Neural crest cell (in vitro differentiated cells): ENCODE data around the gene RPLP1. TPM values are rescaled to one million over a fixed set of nuclear protein-coding genes. Genes with fewer than 3 reads are reported as not detected.

Experiments used
- DNase-seq: peaks from one replicate; pipeline ENCODE4 v3.0.0; 2021; ENCODE audit warnings: low read depth, mixed read lengths, low spot score
- H3K27ac Mint-ChIP-seq: one replicate; pipeline ENCODE4 v1.8.0; 2021; ENCODE audit warnings: mild to moderate bottlenecking, mixed read lengths; ENCODE audit not compliant: unreplicated experiment
- H3K27me3 Mint-ChIP-seq: 2 replicates; pipeline ENCODE4 v1.8.0; 2021; ENCODE audit warnings: low read depth, mild to moderate bottlenecking, mixed read lengths
- H3K36me3 Mint-ChIP-seq: 2 replicates; pipeline ENCODE4 v1.8.0; 2021; ENCODE audit warnings: low read depth, mild to moderate bottlenecking, mixed read lengths
- H3K4me1 Mint-ChIP-seq: 2 replicates; pipeline ENCODE4 v1.8.0; 2021; ENCODE audit warnings: mixed read lengths
- H3K4me3 Mint-ChIP-seq: one replicate; pipeline ENCODE4 v1.8.0; 2021; ENCODE audit warnings: mild to moderate bottlenecking, mixed read lengths
- H3K9me3 Mint-ChIP-seq: 2 replicates; pipeline ENCODE4 v1.8.0; 2021; ENCODE audit warnings: mixed read lengths
- total RNA-seq: library from RNA; stranded (reverse); gene quantifications from 2 replicates; pipeline ENCODE4 v1.2.1, GENCODE V29; 2021
- TF ChIP-seq, protein P1 (sequence below): fragments of 200-600 bp; sonication (generic); conservative IDR thresholded peaks from 2 replicates; pipeline ENCODE4 v1.5.0; 2021; ENCODE audit warnings: antibody characterized with exemption, mild to moderate bottlenecking

RPLP1 gene
- total RNA-seq, 1 donor from 2014 or later = 1,595 TPM

DNA sequence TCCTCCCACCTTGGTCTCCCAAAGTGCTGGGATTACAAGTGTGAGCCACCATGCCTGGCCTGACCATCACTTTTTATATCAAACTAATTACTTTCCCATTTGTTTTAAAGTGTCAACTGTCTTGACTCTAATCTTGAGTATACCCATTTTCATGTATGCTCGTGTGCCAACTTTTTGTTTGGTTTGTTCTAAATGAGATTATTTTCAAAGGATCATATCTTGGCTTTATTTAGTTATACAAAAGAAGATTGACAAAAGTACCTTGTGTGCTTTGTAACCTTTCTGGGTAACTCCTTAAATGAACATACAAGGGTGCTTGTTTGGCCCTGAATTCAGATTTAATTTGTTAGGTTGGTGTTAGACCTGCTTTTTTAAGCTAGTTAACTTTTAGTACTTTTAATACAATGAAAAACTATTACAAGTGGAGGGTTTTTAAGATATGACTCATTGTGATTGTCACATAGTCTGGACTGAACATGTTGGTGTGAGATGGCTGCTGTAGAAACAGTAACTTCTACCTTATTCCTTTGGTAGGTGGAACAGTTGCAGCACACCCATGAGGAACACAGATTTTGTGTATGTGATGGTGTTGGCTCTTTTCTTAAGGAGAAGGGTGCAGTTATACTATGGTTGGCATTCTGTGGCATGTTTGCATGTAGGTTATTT lies 27.7 kb upstream of the RPLP1 start:
- Mint-ChIP-seq H3K4me3 (no peak overlapping the region), H3K9me3 (no peaks in the 10 kb centered on the region), H3K36me3 (peaks cover 20% of the 10 kb centered on the region), H3K4me1 (peaks cover 12% of the 10 kb centered on the region), H3K27ac (no peak overlapping the region), H3K27me3 (no peaks in the 10 kb centered on the region)
- TF ChIP-seq, protein P1, sequence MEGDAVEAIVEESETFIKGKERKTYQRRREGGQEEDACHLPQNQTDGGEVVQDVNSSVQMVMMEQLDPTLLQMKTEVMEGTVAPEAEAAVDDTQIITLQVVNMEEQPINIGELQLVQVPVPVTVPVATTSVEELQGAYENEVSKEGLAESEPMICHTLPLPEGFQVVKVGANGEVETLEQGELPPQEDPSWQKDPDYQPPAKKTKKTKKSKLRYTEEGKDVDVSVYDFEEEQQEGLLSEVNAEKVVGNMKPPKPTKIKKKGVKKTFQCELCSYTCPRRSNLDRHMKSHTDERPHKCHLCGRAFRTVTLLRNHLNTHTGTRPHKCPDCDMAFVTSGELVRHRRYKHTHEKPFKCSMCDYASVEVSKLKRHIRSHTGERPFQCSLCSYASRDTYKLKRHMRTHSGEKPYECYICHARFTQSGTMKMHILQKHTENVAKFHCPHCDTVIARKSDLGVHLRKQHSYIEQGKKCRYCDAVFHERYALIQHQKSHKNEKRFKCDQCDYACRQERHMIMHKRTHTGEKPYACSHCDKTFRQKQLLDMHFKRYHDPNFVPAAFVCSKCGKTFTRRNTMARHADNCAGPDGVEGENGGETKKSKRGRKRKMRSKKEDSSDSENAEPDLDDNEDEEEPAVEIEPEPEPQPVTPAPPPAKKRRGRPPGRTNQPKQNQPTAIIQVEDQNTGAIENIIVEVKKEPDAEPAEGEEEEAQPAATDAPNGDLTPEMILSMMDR = no peak
- DNase-seq = no peak

DNA sequence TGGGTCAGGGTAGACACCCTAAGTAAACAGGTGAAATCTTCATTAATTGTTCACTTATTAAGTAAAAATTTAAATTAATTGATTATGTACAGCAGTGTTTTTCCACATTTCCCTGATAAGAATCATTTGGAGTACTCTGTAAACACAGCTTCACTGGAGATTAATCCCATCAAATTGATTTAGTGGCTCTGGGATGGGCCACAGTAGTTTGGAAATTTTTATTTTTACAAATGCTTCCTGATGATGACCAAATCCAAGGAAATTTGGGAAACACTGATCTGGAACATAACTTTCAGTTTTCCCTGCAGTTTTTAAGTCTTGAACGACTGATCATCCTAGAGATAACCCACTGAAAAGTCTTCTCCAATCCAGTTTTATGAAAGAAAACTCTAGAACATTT lies 18.8 kb upstream of the RPLP1 start:
- H3K36me3 Mint-ChIP-seq = peaks cover 16% of the 10 kb centered on the region
- H3K27me3 Mint-ChIP-seq = no peaks in the 10 kb centered on the region
- H3K4me3 Mint-ChIP-seq = no peak overlapping the region
- no peak overlapping the region for H3K27ac Mint-ChIP-seq
- H3K9me3 Mint-ChIP-seq = no peaks in the 10 kb centered on the region
- H3K4me1 Mint-ChIP-seq = no peaks in the 10 kb centered on the region
- no peak for DNase-seq
- TF ChIP-seq, protein P1 = no peak

DNA sequence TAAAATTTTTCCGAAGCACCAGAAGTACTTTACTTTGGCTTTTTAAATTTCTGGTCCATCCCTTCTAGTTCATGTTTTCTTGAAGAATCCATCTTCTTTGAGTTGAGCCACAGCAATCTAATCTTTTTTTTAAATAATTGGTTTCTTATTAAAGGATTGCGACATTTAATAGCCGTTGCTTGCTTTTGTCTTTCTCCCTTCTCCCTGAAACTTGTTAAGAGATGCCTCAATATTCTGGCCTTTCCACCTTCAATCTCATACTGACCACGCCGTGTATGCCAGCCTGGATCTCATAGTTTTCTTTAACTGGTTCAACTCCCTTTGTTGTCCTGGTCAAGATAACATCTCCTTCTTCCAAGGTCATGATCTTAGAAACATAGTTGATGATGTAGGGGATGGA lies 18.4 kb upstream of the RPLP1 start:
- no peaks in the 10 kb centered on the region for H3K27me3 Mint-ChIP-seq
- H3K9me3 Mint-ChIP-seq = no peaks in the 10 kb centered on the region
- no peaks in the 10 kb centered on the region for H3K4me1 Mint-ChIP-seq
- no peak overlapping the region for H3K4me3 Mint-ChIP-seq
- H3K27ac Mint-ChIP-seq = no peak overlapping the region
- DNase-seq = no peak
- TF ChIP-seq, protein P1 = no peak
- peaks cover 14% of the 10 kb centered on the region for H3K36me3 Mint-ChIP-seq

DNA sequence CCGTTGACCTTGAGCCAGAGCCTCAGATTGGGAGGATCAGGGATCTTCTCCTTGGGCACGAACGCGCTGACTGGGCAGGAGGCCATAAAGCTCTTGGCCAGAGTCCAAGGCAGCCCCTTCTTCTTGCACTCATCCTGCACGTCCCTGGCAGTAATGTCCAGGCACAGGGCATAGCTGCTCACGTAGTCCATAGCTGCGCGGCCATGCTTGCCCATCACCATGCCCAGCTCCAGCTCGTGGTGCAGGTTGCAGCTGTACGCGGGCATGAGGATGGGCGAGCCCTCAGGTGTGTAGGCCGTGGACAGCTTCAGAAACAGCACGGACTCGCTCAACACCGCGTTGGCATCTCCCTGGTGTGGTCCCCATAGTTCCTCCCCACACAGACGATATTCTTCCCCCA lies 17.9 kb upstream of the RPLP1 start:
- Mint-ChIP-seq H3K4me3 (no peak overlapping the region), H3K27me3 (no peaks in the 10 kb centered on the region), H3K9me3 (no peaks in the 10 kb centered on the region), H3K36me3 (peaks cover 14% of the 10 kb centered on the region), H3K4me1 (no peaks in the 10 kb centered on the region), H3K27ac (no peak overlapping the region)
- DNase-seq = no peak
- TF ChIP-seq, protein P1 = no peak

DNA sequence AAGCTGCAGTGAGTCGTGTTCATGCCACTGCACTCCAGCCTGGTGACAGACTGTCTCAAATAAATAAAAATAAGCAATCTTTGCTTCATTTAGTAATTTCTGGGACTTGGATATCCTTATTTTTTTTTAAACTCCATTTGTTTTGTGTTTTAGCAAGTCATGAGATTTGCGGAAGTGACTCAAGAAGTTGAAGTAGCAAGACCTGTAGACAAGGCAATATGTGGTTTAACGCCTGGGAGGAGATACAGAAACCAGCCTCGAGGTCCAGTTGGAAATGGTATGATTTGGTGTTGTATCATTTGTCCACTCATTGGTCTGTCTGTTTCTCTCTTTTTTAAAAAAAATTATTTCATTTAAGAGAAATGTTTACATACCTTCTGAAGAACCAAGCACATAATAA lies 16.6 kb upstream of the RPLP1 start:
- Mint-ChIP-seq H3K27ac (no peak overlapping the region), H3K9me3 (no peaks in the 10 kb centered on the region), H3K4me3 (no peak overlapping the region), H3K27me3 (no peaks in the 10 kb centered on the region), H3K4me1 (no peaks in the 10 kb centered on the region), H3K36me3 (peaks cover 19% of the 10 kb centered on the region)
- DNase-seq = no peak
- TF ChIP-seq, protein P1 = no peak
